Measurements from ENCODE around the gene ZNF660. TPM values are rescaled to one million over a fixed set of nuclear protein-coding genes. Genes with fewer than 3 reads are reported as not detected.
A peak's percentile ranks its signal among the peaks of the same experiment; 100 is the strongest.
"Not testable (repeated sequence)": the region's sequence is repeated elsewhere in the genome, so short reads cannot be mapped to it uniquely, and the experiment has no call there.

The ZNF660 gene
- polyA plus RNA-seq = 1 to 10 TPM in 1 of 3 donors, under 1 TPM in 2; 0.58 to 1.3 (median 0.70) TPM

DNA sequence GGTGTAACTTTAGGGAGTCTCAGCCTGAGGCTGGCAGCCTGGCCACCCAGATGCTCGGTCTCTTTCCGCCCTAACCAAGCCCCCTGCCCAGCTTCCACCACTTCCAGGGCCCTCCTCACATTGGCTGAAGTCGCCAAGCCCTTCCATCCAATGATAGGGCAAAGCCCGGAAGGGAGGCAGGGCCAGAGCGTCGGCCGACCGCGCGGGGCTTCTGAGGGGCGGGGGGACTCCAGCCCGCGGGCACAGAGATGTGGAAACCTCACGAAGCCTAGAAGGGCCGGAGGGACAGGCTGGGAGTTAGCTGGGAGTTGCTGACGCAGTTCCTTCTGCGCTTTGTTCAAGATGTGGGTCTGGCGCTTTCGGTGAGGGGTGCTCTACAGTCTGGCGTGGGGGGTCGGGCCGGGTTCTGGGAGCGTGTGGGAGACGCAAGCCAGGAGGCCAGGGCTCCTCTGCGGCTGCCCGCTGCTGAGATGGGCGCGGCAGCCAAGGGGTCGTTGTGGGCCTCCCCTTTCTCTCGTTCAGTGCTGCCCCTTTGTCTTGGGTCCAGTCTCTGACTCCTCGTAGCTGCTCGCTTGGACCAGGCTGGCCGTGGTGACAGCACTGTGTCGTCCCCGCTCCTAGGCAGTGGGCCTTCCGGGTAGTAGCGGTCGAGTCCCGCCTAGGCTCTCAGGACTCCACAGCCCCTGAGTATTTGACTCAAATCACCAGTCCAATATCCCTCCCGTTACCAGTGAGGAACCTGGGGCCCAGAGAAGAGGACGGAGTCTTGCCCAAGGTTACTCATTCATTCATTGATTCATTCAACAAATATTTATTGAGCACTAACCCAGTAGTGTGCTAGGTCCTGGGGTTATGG lies at the start of gene ZNF660:
Gene ZNF660, plus strand, starts transcription at position 319 of the 856 bp plus-strand sequence. CDS start 9,230 bp downstream, outside the sequence.
- no peak within 1 kb of the TSS for H3K27ac ChIP-seq (ENCODE audit: low read depth, low read length)
- 1 to 2% (median 1%) methylated on average over 40 to 41 of the region's 41 CpGs for WGBS, 3 donors

DNA sequence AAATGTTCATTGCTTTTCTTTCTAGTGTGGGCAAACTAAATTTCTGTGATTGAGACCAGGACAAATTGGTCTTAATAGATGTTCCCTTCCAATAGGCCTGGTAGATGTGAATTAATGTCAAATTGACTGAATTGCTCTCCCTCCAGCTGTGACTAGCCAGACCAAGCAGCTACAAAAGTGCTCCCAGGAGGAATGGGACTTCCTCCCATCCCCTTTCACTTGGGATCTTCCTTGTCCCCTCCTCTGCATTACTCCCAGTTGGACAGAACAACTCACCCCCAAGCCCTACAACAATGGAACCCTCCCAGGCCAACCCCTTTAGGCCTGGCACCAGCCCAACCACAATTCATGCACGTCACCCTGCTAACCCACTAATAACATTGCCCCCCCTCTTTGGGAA lies 49.4 kb upstream of the ZNF660 start:
- H3K27ac ChIP-seq (ENCODE audit: low read depth, low read length) = no peak overlapping the region
- WGBS, 3 donors = 4 to 5% (median 5%) methylated on average over 1 of the region's 1 CpG

DNA sequence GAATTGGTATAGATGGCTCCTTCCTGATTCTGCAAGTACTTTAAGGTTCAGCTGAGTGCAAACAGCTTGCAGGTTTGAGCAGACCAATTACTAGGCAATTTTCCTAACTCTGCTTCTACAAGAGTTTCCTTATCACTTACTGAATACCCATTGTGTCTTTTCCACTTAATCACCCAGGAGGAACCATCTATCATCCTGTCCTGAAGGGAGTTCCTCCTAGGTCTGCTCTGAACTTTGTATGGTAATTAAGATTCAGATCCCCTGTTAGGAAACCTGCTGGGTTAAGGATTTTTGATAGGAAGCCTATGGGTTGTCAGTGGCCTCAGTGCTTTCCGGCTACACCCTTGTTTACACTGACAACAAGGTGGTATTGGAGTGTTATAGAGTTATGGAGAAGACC lies 40.0 kb upstream of the ZNF660 start:
- not testable (repeated sequence) for H3K27ac ChIP-seq (ENCODE audit: low read depth, low read length)
- 43 to 70% (median 60%) methylated on average over 1 of the region's 1 CpG for WGBS, 3 donors

DNA sequence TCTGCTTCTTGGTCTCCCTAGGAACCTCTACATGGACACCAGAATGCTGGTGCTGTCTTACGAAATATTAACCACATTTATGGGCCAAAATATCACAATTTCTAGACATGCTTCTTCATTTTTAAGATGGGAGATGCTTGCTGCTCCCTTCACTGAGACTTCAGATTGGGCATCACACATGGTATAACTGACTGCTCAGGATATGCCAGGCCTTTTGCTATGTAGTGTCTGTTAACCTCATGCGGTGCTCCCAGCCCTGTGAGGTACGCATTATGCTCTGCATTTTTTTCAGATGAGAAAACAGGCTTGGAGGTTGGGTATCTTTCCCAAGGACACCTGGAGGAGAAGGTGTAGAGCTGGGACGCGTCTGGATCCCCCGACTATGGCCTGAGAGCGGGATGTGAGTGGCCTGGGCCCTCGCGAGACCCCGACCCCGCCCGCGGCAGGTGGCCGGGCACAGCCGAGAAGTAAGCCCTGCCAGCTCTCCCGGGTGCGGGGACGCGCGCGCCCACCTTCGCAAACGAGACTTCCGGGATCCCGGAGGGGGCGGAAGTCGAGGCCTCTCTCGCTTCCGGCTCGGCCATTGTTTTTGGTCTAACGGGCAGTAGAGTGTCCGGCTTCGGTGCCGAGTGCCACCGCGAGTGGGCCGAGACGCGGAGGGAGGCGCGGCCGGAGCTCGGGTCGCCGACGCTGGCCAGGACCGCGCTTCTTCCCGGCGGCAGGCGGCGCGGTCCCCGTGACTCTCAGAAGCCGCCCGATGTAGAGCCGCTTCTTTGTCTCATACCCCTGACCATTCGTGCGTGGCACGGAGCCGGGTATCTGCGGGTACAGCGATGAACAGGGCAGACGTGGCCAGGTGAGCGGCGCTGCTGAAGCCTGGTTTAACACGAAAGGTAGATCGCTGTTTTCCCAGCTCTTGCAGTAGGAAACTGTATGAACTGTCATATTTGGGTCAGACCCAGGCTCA lies 29.9 kb upstream of the ZNF660 start, which contains the start of gene ZKSCAN7:
Gene ZKSCAN7, plus strand, starts transcription at position 568 of the 967 bp plus-strand sequence. CDS start 1,855 bp downstream, outside the sequence.
- peak within 1 kb of the TSS; percentile 54 for H3K27ac ChIP-seq (ENCODE audit: low read depth, low read length)
- 4 to 6% (median 5%) methylated on average over 66 to 68 of the region's 68 CpGs for WGBS, 3 donors

DNA sequence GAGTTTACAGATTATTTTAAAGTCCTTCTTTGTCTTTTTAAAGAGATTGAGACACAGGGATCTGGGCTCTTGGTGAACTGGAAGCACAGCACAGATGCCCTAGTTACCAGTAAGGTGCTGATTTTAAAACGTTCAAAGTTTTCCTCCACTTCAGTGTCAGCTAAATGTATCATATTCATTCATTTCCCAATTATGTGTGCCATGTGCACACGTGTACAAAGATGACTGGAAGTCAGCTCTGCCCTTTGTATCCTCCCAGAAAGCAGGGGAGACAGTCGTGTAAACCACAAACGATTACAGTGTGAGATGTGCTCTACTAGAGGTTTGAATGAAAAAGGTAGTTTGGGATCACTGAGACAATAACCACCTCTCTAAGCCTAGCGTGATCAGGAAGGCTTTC lies 29.0 kb upstream of the ZNF660 start:
- H3K27ac ChIP-seq (ENCODE audit: low read depth, low read length) = no peak overlapping the region
- 9 to 12% (median 12%) methylated on average over 5 of the region's 5 CpGs for WGBS, 3 donors

DNA sequence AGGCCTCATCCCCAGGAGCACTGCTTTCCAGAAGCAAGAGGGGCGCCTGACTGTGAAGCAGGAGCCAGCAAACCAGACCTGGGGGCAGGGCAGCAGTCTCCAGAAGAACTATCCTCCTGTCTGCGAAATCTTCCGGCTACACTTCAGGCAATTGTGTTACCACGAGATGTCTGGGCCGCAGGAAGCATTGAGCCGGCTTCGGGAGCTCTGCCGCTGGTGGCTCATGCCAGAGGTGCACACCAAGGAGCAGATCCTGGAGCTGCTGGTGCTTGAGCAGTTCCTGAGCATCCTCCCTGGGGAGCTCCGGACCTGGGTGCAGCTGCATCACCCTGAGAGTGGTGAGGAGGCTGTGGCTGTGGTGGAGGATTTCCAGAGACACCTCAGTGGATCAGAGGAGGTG lies 27.7 kb upstream of the ZNF660 start:
- no peak overlapping the region for H3K27ac ChIP-seq (ENCODE audit: low read depth, low read length)
- 96 to 99% (median 97%) methylated on average over 9 of the region's 9 CpGs for WGBS, 3 donors

DNA sequence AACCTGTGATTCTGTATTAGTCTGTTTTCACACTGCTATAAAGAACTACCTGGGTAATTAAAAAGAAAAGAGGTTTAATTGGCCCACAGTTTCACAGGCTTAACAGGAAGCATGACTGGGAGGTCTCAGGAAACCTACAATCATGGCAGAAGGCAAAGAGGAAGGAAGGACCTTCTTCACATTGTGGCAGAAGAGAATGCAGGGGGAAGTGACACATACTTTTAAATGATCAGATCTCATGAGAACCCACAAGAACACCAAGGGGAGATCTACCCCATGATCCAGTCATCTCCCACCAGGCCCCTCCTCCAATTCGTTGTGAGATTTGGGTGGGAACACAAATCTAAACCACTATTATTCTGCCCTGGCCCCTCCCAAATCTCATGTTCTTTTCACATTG lies 23.7 kb upstream of the ZNF660 start:
- no peak overlapping the region for H3K27ac ChIP-seq (ENCODE audit: low read depth, low read length)
- WGBS, 3 donors = 77 to 95% (median 83%) methylated on average over 1 of the region's 1 CpG

DNA sequence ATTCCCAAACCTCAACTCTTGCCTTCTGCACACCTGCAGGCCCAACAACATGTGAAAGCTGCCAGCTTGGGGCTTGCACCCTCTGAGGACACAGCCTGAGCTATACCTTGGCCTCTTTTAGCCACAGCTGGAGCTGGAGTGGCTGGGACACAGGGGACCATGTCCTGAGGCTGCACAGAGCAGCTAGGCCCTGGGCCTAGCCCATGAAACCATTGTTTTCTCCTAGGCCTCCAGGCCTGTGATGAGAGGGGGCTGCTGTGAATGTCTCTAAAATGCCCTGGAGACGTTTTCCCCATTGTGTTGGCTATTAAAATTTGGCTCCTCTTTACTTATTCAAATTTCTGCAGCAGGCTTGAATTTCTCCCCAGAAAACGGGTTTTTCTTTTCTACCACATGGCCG lies 22.6 kb upstream of the ZNF660 start:
- H3K27ac ChIP-seq (ENCODE audit: low read depth, low read length) = no peak overlapping the region
- 96 to 97% (median 96%) methylated on average over 3 of the region's 3 CpGs for WGBS, 3 donors

DNA sequence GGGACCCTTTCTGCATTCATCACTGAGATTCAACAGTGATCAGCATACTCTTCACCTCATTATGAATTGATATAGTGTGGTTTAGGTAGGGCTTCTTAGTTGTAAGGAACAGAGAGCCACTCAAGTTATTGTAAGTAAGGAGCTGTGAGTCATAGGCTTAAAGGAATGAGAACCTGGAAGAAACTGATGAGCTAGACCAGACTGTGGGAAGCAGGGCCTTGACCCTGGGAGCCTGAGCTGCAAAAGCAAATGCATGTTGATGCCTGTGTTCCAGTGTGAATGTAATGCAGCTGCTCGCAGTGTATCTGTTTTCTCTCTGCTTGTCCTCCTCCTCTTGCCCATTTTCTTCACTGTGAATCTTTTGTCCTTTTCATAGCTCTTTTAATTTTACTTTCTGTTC lies 16.2 kb upstream of the ZNF660 start:
- 92 to 100% (median 100%) methylated on average over 1 of the region's 1 CpG for WGBS, 3 donors
- H3K27ac ChIP-seq (ENCODE audit: low read depth, low read length) = no peak overlapping the region

DNA sequence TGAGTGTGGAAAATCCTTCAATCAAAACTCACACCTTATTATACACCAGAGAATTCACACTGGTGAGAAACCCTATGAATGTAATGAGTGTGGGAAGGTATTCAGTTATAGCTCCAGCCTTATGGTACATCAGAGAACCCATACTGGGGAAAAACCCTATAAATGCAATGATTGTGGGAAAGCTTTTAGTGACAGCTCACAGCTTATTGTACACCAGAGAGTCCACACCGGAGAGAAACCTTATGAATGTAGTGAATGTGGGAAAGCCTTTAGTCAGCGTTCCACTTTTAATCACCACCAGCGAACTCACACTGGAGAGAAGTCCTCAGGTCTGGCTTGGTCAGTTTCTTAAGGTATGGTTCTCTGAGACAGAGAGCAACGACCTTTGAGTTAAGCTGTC lies 13.7 kb upstream of the ZNF660 start:
- WGBS, 3 donors = 89 to 97% (median 93%) methylated on average over 4 of the region's 4 CpGs
- H3K27ac ChIP-seq (ENCODE audit: low read depth, low read length) = no peak overlapping the region

DNA sequence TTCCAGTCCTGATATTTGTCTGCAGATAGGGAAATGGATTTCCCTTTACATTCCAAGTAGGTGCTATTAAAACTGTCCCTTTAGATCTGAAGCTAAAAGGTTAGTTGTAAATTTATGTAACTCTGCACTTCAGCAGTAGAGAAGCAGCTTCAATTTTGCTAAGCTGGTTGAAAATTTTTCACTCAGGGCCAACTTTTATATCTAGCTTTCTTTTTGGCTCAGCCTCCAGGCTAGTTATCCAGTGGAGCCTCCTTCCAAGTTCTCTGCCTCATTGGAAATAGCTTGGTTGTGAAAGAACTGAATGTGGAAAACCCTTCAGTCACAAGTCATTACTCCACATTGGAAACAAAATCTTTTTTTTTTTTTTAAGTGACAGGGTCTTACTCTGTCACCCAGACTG lies 8.2 kb upstream of the ZNF660 start:
- H3K27ac ChIP-seq (ENCODE audit: low read depth, low read length) = no peak overlapping the region

DNA sequence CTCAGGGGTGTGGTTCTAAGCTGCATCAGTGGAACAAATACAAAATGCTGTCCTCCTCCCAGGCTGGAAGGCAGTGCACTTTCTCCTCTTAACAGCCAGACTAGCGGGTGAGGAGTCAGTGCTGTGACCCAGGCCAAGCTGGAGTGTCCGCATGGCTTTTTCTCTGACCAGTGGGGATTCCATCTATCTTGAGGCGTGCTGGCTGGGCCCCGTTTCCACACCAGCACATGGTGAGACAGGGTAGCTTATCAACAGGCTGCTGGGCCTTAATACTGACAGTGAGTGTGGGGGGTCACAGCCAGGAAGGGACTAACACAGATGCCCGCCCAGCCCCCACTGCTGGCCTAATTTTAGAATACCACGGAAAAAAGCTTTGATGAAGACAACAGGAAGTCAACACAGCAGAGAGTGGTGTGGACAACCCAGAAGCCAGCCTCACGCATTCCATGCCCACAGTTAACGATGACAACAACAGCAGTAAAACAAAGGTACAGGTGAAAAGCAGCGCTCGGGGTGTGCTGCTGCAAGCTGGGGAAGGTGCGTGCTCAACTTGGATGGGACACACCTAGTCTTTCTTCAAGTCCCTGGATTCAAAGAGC lies 7.3 kb upstream of the ZNF660 start:
- 84 to 90% (median 85%) methylated on average over 11 of the region's 11 CpGs for WGBS, 3 donors

DNA sequence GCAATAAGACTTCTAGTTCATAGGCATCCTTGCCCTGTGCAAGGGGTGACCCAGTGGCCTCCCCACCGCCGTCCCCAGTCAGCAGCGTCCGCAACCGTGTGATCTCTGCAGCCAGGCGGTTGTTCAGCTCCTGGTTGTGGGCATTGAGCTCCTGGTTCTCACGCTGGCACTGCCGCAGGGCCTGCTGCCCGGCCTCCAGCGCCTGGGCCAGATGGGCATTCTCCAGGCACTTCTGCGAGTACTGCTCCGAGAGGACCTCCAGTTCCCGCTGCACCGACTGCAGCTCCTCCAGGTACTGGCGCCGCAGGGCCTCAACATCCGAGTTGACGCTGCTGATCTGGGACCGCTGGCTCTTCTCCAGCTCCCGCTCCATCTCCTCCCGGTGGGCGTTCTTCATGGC lies 6.4 kb upstream of the ZNF660 start:
- WGBS, 3 donors = 95 to 98% (median 97%) methylated on average over 22 of the region's 22 CpGs
- not testable (repeated sequence) for H3K27ac ChIP-seq (ENCODE audit: low read depth, low read length)

More for the DNA sequence above, 7.3 kb upstream of the ZNF660 start:
- not testable (repeated sequence) for H3K27ac ChIP-seq (ENCODE audit: low read depth, low read length)

DNA sequence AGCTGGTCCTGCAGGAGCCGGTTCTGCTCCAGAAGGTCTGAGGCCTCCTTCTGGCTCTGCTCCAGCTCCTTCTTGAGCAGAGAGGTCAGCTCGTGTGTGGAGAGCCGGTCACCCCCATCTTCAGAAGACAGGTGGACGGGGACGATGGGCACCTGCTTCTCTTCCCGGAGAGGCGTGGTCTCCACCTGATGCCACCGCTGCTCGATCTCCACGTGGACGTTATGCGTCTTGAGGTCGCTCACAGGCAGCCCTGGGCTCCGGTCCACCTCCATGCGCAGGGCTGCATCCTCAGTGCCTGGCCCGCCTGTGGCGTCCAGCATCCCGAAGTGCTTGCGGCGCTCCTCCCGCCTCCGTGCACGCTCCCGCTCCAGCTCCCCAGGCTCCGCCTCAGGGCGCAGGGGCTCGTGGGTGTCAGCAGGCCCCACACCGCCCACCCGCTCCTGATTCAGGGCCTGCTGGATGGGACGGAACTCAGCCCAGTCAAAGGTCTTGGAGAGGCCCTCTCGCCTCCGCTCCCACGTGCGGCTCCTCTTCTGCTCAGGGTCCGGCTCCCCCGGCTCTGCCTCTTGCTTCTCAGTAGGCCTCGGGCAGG lies 5.7 kb upstream of the ZNF660 start:
- WGBS, 3 donors = 98% methylated on average over 34 to 37 of the region's 37 CpGs

DNA sequence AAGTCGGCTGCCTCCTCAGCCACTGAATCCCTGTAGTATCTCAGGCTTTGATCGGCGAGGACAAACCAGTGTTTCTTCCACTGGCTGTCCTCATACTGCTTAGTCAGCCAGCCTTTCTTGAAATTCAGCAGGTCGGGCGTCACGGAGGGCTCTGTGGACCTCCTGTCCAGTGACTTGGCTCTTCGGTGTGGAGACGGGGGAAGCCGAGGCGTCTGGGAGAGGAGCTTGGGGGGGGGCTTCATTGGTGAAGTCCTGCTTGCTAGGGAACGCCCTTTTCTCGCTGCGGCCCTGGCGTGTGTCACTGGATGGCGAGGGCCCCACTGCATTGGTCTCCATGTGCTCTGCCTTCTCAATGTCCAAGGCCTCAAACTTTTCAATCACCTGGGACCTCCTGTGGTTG lies 5.0 kb upstream of the ZNF660 start:
- WGBS, 3 donors = 95 to 98% (median 98%) methylated on average over 15 of the region's 15 CpGs
- H3K27ac ChIP-seq (ENCODE audit: low read depth, low read length) = not testable (repeated sequence)

More for the DNA sequence above, 5.7 kb upstream of the ZNF660 start:
- not testable (repeated sequence) for H3K27ac ChIP-seq (ENCODE audit: low read depth, low read length)

DNA sequence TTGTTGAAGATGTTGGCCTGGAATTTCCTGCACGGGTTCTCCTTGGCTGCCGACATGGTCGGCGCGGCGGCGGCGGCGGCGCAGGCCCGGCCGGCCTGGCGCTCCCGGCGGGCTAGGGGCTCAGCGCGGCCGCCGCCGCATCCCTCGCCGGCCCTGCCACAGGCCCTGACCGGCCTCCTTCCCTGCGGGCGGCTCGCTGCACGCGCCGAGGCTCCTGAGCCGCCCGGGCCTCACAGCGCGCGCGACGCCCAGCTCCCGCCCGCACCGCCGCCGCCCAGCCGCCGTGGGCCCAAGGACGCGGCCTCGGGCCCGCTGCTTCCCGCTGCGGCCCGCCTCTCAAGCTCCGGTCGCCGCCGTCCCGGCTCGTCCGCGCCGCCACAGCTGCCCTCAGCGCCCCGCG lies 3.8 kb upstream of the ZNF660 start:
- WGBS, 3 donors = 19 to 48% (median 31%) methylated on average over 48 to 62 of the region's 62 CpGs
- H3K27ac ChIP-seq (ENCODE audit: low read depth, low read length) = not testable (repeated sequence)

DNA sequence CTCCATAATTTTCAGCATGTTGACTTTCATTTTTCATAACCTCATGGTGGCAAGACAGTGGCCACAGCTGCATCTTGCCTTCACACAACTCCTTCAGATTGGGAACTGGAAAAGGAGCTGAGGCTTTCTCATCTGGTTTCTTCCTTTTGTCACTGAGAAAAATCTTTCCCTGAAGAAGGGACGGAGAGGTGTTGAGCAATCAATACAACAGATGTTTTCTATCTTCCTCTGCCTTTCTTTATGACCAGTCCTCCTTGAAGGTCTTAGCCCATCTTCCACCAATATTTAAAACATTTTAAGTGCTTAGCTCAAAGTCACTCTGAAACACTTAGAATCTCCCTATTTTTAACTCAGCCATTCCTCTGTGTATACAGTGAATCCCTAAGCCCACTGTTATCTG lies 11.9 kb downstream of the ZNF660 start:
- WGBS, 3 donors = 46 to 90% (median 57%) methylated on average over 1 of the region's 1 CpG

DNA sequence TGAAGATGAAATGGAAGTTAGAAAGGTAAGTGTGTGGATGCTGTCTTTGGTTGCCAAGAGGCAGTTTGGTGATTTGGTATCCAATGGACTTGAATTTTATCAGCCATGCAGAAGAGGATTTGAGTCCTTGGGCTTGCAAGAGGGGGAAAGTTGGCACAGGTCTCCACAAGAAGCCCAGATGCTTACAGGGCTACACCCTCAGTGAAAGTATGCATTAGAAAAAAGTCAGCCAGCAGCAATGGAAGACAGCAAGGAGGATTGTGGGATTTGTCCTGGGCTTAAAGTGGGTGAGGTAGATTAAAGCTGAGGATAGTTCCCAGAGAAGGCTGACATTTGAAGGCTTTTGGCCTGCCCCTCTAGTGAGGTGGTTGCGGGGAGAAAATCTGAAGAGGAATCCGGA lies 17.0 kb downstream of the ZNF660 start:
- no peak overlapping the region for H3K27ac ChIP-seq (ENCODE audit: low read depth, low read length)
- whole genome bisulfite sequencing, 3 donors = 93 to 100% (median 97%) methylated on average over 2 of the region's 2 CpGs

More for the DNA sequence above, 11.9 kb downstream of the ZNF660 start:
- H3K27ac ChIP-seq (ENCODE audit: low read depth, low read length) = no peak overlapping the region

All from adipose tissue (tissue), 3 donors.